GM12878 (cell line): ENCODE measurements around the gene SCRG1. TPM values are rescaled to one million over a fixed set of nuclear protein-coding genes. Genes with fewer than 3 reads are reported as not detected.

ENCODE experiments used
- ATAC-seq: fragments of 200-7000 bp; cut with Tn5 transposase; 3 replicates; pipeline ENCODE4 v1.9.1; 2020; ENCODE audit warnings: mild to moderate bottlenecking, moderate library complexity
- BruUV-seq: library from RNA; stranded (reverse); fragments of 400-500 nt; replicated peaks from 2 replicates; lab custom pipeline; 2021; lab: Mats Ljungman, UMichigan
- CTCF ChIA-PET: fragments of 300-600 bp; sonication (Branson Sonifier 250); formaldehyde crosslinking; extraction: SDS; loops from one replicate; lab custom pipeline; 2021; ENCODE audit warnings: inconsistent platforms; lab: Yijun Ruan, JAX
- POLR2A ChIA-PET: fragments of 350-600 bp; formaldehyde crosslinking; extraction: SDS; loops from one replicate; lab custom pipeline; 2021; ENCODE audit warnings: inconsistent platforms; lab: Charles Lee
- RAD21 ChIA-PET: fragments of 300-600 bp; sonication (Branson Sonifier 250); formaldehyde crosslinking; loops from one replicate; lab custom pipeline; 2023; ENCODE audit warnings: antibody characterized with exemption; ENCODE audit not compliant: unreplicated experiment; lab: Charles Lee
- SMC1A ChIA-PET: fragments of 300-600 bp; sonication (Branson Sonifier 250); formaldehyde crosslinking; loops from one replicate; lab custom pipeline; 2023; ENCODE audit not compliant: unreplicated experiment, uncharacterized antibody; lab: Charles Lee
- DNase-seq: peaks from one replicate; pipeline ENCODE4 v3.0.0-alpha.2; 2011; ENCODE audit warnings: low read depth, low spot score
- FAIRE-seq: peaks from 3 replicates; lab custom pipeline; 2011; peaks lifted over from hg19 to GRCh38; lab: Jason Lieb, UNC
- H2AFZ ChIP-seq: 2 replicates; pipeline ENCODE4 v1.6.0; 2011; ENCODE audit warnings: low read depth, low read length, control low read depth; ENCODE audit not compliant: control insufficient read depth
- H3K27ac ChIP-seq: 2 replicates; pipeline ENCODE4 v1.5.1; 2011; ENCODE audit warnings: control low read depth; ENCODE audit not compliant: control insufficient read depth, insufficient read depth
- H3K27me3 ChIP-seq, 2 experiments: replicated peaks in 1 of 2; 2 replicates each; pipeline versions ENCODE4 v1.6.0 to v1.6.1; 2011; ENCODE audit warnings: low read length in 1 of 2; ENCODE audit not compliant: control insufficient read depth in 2 of 2, insufficient read depth in 2 of 2
- H3K36me3 ChIP-seq, 2 experiments: 2 replicates each; pipeline ENCODE4 v1.5.1; 2011; ENCODE audit warnings: low read length in 1 of 2; ENCODE audit not compliant: control insufficient read depth in 2 of 2, insufficient read depth in 2 of 2
- H3K4me1 ChIP-seq: 2 replicates; pipeline ENCODE4 v1.6.1; 2011; ENCODE audit warnings: mild to moderate bottlenecking, low read length, moderate library complexity, mixed read lengths; ENCODE audit not compliant: control insufficient read depth, insufficient read depth
- H3K4me2 ChIP-seq: 2 replicates; pipeline ENCODE4 v1.6.0; 2011; ENCODE audit warnings: control low read depth; ENCODE audit not compliant: control insufficient read depth, insufficient read depth
- H3K4me3 ChIP-seq: fragments of 200-600 bp; sonication (generic); 2 replicates; pipeline ENCODE4 v1.5.1; 2016
- H3K79me2 ChIP-seq: 2 replicates; pipeline ENCODE4 v1.6.0; 2011; ENCODE audit warnings: low read length; ENCODE audit not compliant: control insufficient read depth, insufficient read depth
- H3K9ac ChIP-seq: 2 replicates; pipeline ENCODE4 v1.8.0; 2011; ENCODE audit warnings: low read length, control low read depth, mixed read lengths; ENCODE audit not compliant: control insufficient read depth, insufficient read depth
- H3K9me3 ChIP-seq: replicated peaks from 3 replicates; pipeline ENCODE4 v1.5.1; 2011; ENCODE audit warnings: mild to moderate bottlenecking, low read length; ENCODE audit not compliant: control insufficient read depth, insufficient read depth
- H4K20me1 ChIP-seq: 2 replicates; pipeline ENCODE4 v1.6.0; 2011; ENCODE audit not compliant: control insufficient read depth, insufficient read depth
- FOS ChIP-seq: IDR thresholded peaks from 3 replicates; pipeline ENCODE4 v1.6.1; 2011; ENCODE audit warnings: borderline replicate concordance; ENCODE audit not compliant: insufficient read length; ENCODE audit errors: extremely low read depth
- KAT2A ChIP-seq: conservative IDR thresholded peaks from 2 replicates; pipeline ENCODE4 v1.6.1; 2011; ENCODE audit warnings: low read depth, low read length; ENCODE audit not compliant: control insufficient read depth
- MXI1 ChIP-seq: fragments of 150-350 bp; IDR thresholded peaks from 2 replicates; pipeline ENCODE4 v1.6.1; 2011; ENCODE audit warnings: low read depth, mild to moderate bottlenecking, inconsistent platforms, low read length, improper control_type of control experiment
- NFXL1 ChIP-seq: fragments of 450-650 bp; IDR thresholded peaks from 2 replicates; pipeline ENCODE4 v1.6.1; 2017; ENCODE audit warnings: antibody characterized with exemption, mild to moderate bottlenecking, borderline replicate concordance
- RCOR1 ChIP-seq: conservative IDR thresholded peaks from 2 replicates; pipeline ENCODE4 v1.6.1; 2012; ENCODE audit warnings: low read depth, low read length, improper control_type of control experiment
- REST ChIP-seq: IDR thresholded peaks from 2 replicates; pipeline ENCODE4 v1.6.1; 2012; ENCODE audit warnings: mild to moderate bottlenecking, low read depth, low read length
- RFX5 ChIP-seq: IDR thresholded peaks from 2 replicates; pipeline ENCODE4 v1.6.1; 2011; ENCODE audit warnings: low read depth, low read length, improper control_type of control experiment
- SMAD5 ChIP-seq: IDR thresholded peaks from 2 replicates; pipeline ENCODE4 v1.6.1; 2016; ENCODE audit warnings: antibody characterized with exemption, low read depth
- STAT1 ChIP-seq: fragments of 450-650 bp; conservative IDR thresholded peaks from 2 replicates; pipeline ENCODE4 v1.6.1; 2014; ENCODE audit warnings: antibody characterized with exemption, mild to moderate bottlenecking
- TBL1XR1 ChIP-seq: IDR thresholded peaks from 2 replicates; pipeline ENCODE4 v1.6.1; 2012; ENCODE audit warnings: low read depth, low read length, improper control_type of control experiment
- TCF12 ChIP-seq: IDR thresholded peaks from 2 replicates; pipeline ENCODE4 v1.6.1; 2011; ENCODE audit warnings: low read depth, mild to moderate bottlenecking, low read length
- ZNF274 ChIP-seq: IDR thresholded peaks from one replicate; pipeline ENCODE4 v1.8.0; 2011; ENCODE audit not compliant: insufficient read length, insufficient read depth
- ZNF687 ChIP-seq: fragments of 450-650 bp; IDR thresholded peaks from 2 replicates; pipeline ENCODE4 v1.6.1; 2017; ENCODE audit warnings: mild to moderate bottlenecking, moderate library complexity
- WGBS: methylation state at CpG from one replicate; pipeline ENCODE4 v1.1.6; 2016; ENCODE audit warnings: low lambda C conversion rate; ENCODE audit not compliant: insufficient replicate concordance, insufficient coverage; ENCODE audit errors: missing lambda C conversion rate; 5-methylcytosine and 5-hydroxymethylcytosine counted together
- in situ Hi-C: fragments of 300-500 bp; cut with MboI; formaldehyde crosslinking; loops from 9 replicates; pipeline ENCODE4 v1.14.3; 2018; ENCODE audit warnings: mixed read lengths
- intact Hi-C: fragments of 100-400 bp; cut with micrococcal nuclease; formaldehyde crosslinking; loops from one replicate; pipeline ENCODE4 v1.14.2; 2022; ENCODE audit not compliant: unreplicated experiment
- polyA plus RNA-seq, 11 experiments: library from polyadenylated mRNA; depleted of rRNA in 4 of 11; unstranded in 6 of 11; stranded (reverse) in 5 of 11; fragments of >200 nt; fragmentation: Nextera tagmentation in 4 of 11; fragmentation: Illumina TruSeq in 1 of 11; extraction: Ambion mirVana in 4 of 11; extraction: Trizol in 1 of 11; gene quantifications; 1 replicate in 1 of 11; 2 replicates in 10 of 11; pipeline versions ENCODE4 v1.2.1 to v1.2.3, GENCODE V29; 2011 to 2016; ENCODE audit warnings: inconsistent platforms in 2 of 11, missing spikeins in 2 of 11, low read depth in 1 of 11
- total RNA-seq, 4 experiments: library from RNA; depleted of rRNA in 3 of 4; stranded (reverse); fragments of >200 nt in 3 of 4; fragmentation: Illumina TruSeq in 1 of 4; extraction: Trizol in 1 of 4; gene quantifications; 2 replicates each; pipeline versions ENCODE4 v1.2.1 to v1.2.3, GENCODE V29; 2013 to 2021
- TF ChIP-seq, protein P1 (sequence below): fragments of 450-650 bp; formaldehyde crosslinking; IDR thresholded peaks from 2 replicates; pipeline ENCODE4 v1.4.0; 2020; ENCODE audit warnings: mild to moderate bottlenecking, moderate library complexity

The SCRG1 gene
- total and polyA plus RNA-seq, 10 of the 15 experiments (the other 5 are each of a cell fraction or from before 2014, with no cell fraction given): 0.02 to 0.58 (median 0.54) TPM; not detected in 7

DNA sequence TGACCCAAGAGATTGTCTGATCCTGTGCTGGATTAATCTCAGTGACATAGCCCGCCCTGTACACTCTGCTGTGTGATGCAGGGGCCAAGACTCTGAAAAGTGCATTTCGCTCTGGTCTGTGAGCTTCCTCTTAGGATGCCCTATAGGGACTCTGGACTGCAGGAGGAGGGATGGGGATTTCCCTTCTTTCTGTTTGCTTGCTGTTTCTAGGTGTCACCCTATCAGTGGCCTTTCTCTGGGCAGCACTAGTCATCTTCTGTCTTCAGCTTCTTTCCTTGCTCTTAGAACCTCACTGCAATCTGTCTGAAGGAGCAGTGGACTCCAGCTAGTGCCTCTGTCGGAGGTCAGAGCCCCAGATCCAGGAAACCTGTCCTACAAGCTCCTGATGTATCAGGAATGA, 34.5 kb upstream of the SCRG1 start:
- Histone ChIP-seq H3K4me3 (no peak overlapping the region), H3K9me3 (no peaks in the 10 kb centered on the region), H3K27me3 (no peaks in the 10 kb centered on the region), H3K79me2 (no peaks in the 10 kb centered on the region), H3K27ac (no peak overlapping the region), H3K9ac (no peak overlapping the region), H2AFZ (no peak overlapping the region), H3K4me2 (no peak overlapping the region), H4K20me1 (no peaks in the 10 kb centered on the region), H3K36me3 (no peaks in the 10 kb centered on the region), H3K4me1 (no peaks in the 10 kb centered on the region)
- WGBS: 38% methylated on average over 3 of the region's 3 CpGs
- FAIRE-seq (no peak), ATAC-seq (no peak), DNase-seq (no peak)
- RAD21 ChIA-PET: interaction anchor here (1.6 kb wide), 1 partner anchor 13 kb away, joined by 6 read pairs; no protein-coding TSS in a partner anchor
- POLR2A ChIA-PET: no interaction called here
- CTCF ChIA-PET: interaction anchor here (1.0 to 1.4 kb wide), 4 partner anchors 13 to 423 kb away, joined by 3 to 4 read pairs (median 3); no protein-coding TSS in a partner anchor
- no TSS peak for BruUV-seq
- in situ Hi-C loops (no loop called here), intact Hi-C loops (no loop called here)
- SMC1A ChIA-PET: interaction anchor here (0.6 to 1.6 kb wide), 3 partner anchors 21 to 888 kb away, joined by 3 read pairs; no protein-coding TSS in a partner anchor
- TF ChIP-seq KAT2A (no peak), NFXL1 (no peak), SMAD5 (no peak), ZNF687 (no peak), REST (no peak), FOS (no peak), RFX5 (no peak), TCF12 (no peak), TBL1XR1 (no peak), STAT1 (no peak), ZNF274 (no peak), MXI1 (no peak), RCOR1 (no peak)
- TF ChIP-seq, protein P1, sequence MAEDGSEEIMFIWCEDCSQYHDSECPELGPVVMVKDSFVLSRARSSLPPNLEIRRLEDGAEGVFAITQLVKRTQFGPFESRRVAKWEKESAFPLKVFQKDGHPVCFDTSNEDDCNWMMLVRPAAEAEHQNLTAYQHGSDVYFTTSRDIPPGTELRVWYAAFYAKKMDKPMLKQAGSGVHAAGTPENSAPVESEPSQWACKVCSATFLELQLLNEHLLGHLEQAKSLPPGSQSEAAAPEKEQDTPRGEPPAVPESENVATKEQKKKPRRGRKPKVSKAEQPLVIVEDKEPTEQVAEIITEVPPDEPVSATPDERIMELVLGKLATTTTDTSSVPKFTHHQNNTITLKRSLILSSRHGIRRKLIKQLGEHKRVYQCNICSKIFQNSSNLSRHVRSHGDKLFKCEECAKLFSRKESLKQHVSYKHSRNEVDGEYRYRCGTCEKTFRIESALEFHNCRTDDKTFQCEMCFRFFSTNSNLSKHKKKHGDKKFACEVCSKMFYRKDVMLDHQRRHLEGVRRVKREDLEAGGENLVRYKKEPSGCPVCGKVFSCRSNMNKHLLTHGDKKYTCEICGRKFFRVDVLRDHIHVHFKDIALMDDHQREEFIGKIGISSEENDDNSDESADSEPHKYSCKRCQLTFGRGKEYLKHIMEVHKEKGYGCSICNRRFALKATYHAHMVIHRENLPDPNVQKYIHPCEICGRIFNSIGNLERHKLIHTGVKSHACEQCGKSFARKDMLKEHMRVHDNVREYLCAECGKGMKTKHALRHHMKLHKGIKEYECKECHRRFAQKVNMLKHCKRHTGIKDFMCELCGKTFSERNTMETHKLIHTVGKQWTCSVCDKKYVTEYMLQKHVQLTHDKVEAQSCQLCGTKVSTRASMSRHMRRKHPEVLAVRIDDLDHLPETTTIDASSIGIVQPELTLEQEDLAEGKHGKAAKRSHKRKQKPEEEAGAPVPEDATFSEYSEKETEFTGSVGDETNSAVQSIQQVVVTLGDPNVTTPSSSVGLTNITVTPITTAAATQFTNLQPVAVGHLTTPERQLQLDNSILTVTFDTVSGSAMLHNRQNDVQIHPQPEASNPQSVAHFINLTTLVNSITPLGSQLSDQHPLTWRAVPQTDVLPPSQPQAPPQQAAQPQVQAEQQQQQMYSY (CRISPR knock-in tag): no peak
